Activated naive CD4-positive, alpha-beta T cell treated with anti-CD3 and anti-CD28 coated beads, Interleukin-2, amount 50 U/mL, for 72 hours (primary cell): Measurements from ENCODE around the gene IPO4. TPM values are rescaled to one million over a fixed set of nuclear protein-coding genes. Genes with fewer than 3 reads are reported as not detected.

Source experiments
- ATAC-seq, 2 donors: fragments of 150-1000 bp; cut with Tn5 transposase; 2 replicates each; pipeline ENCODE4 v1.10.0; 2021; ENCODE audit warnings: mild to moderate bottlenecking in 2 of 2, moderate library complexity in 2 of 2
- DNase-seq, 2 donors: peaks; one replicate each; pipeline ENCODE4 v3.0.0; 2021 to 2022; ENCODE audit warnings: low spot score in 2 of 2
- H3K27ac Mint-ChIP-seq, 2 donors: one replicate each; pipeline ENCODE4 v1.8.0; 2022; ENCODE audit warnings: mild to moderate bottlenecking in 2 of 2, mixed read lengths in 2 of 2
- H3K36me3 Mint-ChIP-seq, 2 donors: one replicate each; pipeline ENCODE4 v1.8.0; 2022; ENCODE audit warnings: mixed read lengths in 2 of 2
- H3K9me3 Mint-ChIP-seq, 2 donors: one replicate each; pipeline ENCODE4 v1.8.0; 2022; ENCODE audit warnings: mixed read lengths in 2 of 2
- total RNA-seq, 2 donors: library from RNA; stranded (reverse); gene quantifications; one replicate each; pipeline ENCODE4 v1.2.3, GENCODE V29; 2022

The IPO4 gene
- total RNA-seq, 2 donors from 2014 or later: 37.5 to 67.6 TPM

DNA sequence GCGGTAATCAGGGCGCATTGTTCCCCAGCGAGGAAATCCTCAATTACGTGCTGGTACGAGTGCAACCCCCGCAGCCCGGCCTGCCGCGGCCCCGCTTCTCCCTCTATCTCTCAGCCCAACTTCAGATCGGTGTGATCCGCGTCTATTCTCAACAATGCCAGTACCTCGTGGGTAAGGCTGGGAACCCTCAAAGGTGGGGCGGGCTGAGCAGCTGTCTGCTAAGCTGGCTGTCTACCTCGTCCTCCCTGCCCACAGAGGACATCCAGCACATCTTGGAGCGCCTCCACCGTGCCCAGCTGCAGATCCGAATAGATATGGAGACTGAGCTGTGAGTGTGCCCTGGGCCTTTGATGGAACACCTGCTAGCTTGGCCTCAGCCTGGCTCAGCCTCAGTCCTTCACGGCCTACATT, 15.7 kb downstream of the IPO4 start:
- peak overlapping the region; percentile 73 to 85 for H3K27ac Mint-ChIP-seq
- ATAC-seq (no peak), DNase-seq (no peak)
- H3K9me3 Mint-ChIP-seq: no peaks in the 10 kb centered on the region
- H3K36me3 Mint-ChIP-seq: peaks cover 13 to 28% of the 10 kb centered on the region in 2 donors

DNA sequence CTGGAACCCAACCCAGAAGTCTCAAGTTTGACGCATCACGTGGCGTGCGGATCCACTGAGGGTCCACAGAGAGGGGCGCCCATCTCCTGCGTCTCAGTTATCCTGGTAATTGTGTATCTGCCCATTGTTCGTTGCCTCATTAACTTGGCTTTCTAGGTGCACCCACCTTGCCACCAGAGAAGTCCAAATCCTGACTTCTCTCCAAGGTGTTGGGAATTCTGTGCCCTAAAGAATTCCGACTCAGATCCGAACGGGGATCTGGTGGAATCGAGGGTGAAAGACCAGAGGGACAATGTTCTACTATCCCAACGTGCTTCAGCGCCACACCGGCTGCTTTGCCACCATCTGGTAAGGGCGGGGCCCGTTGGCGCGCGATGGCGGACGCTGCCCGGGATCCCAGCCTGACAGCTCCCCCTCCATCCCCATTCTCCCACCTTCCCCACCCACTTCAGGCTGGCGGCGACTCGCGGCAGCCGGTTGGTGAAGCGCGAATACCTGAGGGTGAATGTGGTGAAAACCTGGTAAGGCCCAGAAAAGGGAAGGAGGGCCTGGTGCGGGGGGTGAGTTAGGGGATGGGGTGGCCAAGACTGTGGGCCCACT, 16.3 kb downstream of the IPO4 start:
- DNase-seq: no peak
- no peak for ATAC-seq
- Mint-ChIP-seq H3K36me3 (peaks cover 13 to 32% of the 10 kb centered on the region in 2 donors), H3K27ac (peak overlapping the region; percentile 50 to 74), H3K9me3 (no peaks in the 10 kb centered on the region)

DNA sequence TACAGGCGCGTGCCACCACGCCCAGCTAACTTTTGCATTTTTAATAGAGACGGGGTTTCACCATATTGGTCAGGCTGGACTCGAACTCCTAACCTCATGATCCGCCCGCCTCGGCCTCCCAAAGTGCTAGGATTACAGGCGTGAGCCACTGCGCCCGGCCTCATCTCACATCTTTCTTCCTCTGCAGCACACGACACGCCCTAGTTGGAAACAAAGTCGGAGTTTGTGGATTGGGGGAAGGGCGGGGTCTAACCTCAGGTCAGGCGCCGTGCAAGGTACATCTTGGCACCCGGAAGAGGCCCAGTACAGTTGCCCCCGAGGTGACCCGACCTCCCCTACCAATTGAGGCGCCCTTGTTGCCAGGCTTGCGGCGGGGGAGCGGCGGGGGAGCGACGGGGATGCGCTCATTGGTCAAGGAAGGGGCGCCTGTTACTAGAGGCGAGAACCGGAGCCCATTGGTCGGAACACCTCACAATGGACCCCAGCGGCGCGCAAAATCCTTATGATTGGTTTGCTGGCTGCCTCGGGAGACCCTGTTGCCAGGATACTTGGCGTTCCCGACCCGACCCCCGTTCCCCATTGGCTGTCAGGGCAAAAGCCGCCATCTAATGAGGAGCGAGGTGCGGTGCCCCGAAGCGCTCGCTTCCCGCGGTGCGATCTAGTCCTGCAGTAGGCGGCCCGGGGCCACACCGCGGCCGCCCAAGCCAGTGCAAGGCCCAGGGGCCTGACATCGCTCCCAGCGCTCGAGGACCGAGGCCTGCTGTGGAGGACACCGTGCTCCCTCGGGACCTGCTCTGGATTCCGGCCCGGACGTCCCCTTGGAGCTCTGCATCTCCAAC, 17.0 kb downstream of the IPO4 start, which contains the start of gene REC8:
REC8 (plus strand) TSS at position 659 of the 839 bp plus-strand sequence. CDS start 473 bp downstream, outside the sequence.
- DNase-seq: peak; percentile 60 to 73
- Mint-ChIP-seq H3K36me3 (peaks cover 13 to 37% of the 10 kb centered on the region in 2 donors), H3K27ac (peak within 1 kb of the TSS; percentile 74 to 95), H3K9me3 (no peaks in the 10 kb centered on the region)
- peak; percentile 74 for ATAC-seq

DNA sequence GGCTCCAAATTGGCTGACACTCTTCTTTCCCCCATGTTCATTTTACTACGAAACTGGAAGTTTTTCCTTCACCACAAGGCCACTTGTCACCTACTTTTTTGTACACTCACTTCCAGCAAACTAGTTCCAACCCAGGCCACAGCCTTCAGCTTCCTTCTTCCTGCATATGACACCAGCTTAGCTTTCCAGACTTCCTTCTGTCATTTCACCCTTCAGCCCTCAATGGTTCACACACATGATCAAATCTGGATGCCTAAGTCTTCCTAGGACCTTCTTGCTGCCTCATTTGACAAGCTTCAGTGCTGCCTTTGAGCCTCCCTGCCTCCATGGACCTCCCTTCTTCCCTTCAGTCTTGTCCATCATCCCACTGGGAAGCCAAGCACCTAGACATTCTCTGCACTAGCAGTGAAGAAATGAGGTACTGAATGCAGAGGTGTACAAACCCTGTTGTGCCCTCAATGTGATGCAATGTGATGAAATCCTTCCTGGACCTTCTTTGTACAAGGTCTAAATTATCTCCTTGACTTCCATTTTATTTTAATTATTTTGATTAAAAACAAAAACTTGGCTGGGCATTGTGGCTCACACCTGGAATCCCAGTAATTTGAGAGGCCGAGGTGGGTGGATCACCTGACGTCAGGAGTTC, 21.0 kb downstream of the IPO4 start:
- no peak for DNase-seq
- Mint-ChIP-seq H3K27ac (peak overlapping the region; percentile 72 to 95), H3K36me3 (peaks cover 16 to 67% of the 10 kb centered on the region in 2 donors), H3K9me3 (no peaks in the 10 kb centered on the region)
- ATAC-seq: no peak

DNA sequence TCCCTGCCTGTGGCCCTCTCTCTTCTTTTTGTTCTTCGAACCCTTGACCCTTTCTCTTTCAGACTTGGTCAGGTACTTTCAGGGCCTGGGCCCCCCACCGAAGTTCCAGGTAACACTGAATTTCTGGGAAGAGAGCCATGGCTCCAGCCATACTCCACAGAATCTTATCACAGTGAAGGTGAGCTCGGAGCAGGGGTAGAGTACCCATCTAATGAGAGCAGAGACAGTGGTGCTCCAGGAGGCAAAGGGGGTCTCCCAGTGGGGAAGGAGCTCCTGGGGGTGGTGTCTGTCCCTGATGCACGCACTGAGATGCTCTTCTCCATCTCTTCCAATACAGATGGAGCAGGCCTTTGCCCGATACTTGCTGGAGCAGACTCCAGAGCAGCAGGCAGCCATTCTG, 22.8 kb downstream of the IPO4 start:
- DNase-seq: no peak
- H3K36me3 Mint-ChIP-seq: peaks cover 34 to 77% of the 10 kb centered on the region in 2 donors
- peak overlapping the region; percentile 72 to 90 for H3K27ac Mint-ChIP-seq
- no peaks in the 10 kb centered on the region for H3K9me3 Mint-ChIP-seq
- ATAC-seq: no peak

DNA sequence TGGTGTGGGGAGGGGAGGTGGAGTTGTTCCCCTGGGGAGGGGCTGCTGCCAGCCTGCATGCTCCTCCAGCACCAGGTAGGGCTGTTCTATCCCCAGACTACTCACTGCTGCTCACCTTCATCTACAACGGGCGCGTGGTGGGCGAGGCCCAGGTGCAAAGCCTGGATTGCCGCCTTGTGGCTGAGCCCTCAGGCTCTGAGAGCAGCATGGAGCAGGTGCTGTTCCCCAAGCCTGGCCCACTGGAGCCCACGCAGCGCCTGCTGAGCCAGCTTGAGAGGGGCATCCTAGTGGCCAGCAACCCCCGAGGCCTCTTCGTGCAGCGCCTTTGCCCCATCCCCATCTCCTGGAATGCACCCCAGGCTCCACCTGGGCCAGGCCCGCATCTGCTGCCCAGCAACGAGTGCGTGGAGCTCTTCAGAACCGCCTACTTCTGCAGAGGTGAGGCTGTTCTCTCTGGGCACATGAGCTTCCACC, 24.1 kb downstream of the IPO4 start:
- peak overlapping the region; percentile 100 for H3K27ac Mint-ChIP-seq
- peaks cover 38 to 81% of the 10 kb centered on the region in 2 donors for H3K36me3 Mint-ChIP-seq
- DNase-seq (no peak), ATAC-seq (no peak)
- H3K9me3 Mint-ChIP-seq: no peaks in the 10 kb centered on the region

DNA sequence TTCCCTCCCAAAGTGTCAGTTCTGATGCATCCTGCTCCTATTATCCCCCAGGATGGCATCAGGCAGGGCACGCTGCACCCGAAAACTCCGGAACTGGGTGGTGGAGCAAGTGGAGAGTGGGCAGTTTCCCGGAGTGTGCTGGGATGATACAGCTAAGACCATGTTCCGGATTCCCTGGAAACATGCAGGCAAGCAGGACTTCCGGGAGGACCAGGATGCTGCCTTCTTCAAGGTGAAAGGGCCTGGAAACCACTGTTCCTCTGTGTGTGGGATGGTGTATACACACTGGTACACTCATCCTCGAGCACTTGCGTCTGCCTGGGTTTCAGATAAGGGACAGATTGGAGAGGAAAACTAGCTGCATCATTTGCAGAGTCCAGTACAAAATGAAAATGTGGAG, 26.5 kb downstream of the IPO4 start:
- Mint-ChIP-seq H3K27ac (peak overlapping the region; percentile 100), H3K36me3 (peaks cover 33 to 71% of the 10 kb centered on the region in 2 donors), H3K9me3 (no peaks in the 10 kb centered on the region)
- peak in 1 of 2 donors; percentile 23 for ATAC-seq
- DNase-seq: no peak

DNA sequence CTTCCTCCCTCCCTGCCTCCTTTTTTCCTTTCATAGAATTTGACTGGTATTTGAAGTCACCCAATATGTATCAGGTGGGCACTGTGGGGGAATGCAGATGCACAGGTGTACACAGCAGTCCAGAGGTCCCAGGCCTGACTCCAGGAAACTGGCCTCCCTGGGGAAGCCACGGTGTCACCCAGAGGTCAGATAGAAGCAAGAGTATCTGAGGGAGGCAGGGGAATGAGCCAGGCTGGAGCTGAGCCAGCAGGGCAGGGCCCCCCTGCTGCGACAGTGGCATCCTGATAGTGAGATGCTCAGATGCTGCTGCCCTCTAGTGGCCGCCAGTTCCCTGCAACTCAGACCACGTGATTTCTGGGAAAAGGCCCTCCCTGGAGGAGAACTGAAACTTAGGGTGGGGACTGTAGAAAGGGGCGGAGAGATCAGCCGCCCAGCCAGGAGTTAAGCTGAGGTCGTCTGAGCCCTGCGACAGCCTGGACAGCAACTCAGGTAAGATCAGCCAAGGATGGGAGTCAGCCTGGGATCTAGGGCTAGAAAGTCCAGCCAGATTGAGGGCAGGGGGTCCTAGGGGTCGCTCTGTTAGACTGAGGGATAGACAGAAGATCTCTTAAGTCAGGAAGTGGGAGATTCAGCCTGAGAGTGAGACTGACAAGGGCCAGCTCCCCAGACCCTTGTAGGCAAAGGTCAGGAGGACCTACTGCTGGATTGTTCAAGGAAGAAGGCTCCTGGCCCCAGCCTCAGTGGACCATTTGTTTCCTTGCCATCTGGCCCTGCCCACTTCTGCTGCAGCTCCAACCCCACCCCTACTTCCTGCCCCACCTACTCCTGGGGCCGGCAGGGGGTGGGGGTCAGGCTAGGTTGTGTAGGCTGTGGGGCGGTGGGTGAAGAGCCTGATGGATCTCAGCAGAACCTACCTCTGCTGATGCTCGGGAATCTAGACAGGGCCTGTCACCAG, 27.5 kb downstream of the IPO4 start, which contains the start of gene IRF9:
IRF9 (plus strand) TSS at position 416 of the 955 bp plus-strand sequence. CDS start 880 bp downstream, outside the sequence.
- Mint-ChIP-seq H3K36me3 (peaks cover 33 to 69% of the 10 kb centered on the region in 2 donors), H3K9me3 (no peaks in the 10 kb centered on the region), H3K27ac (peak within 1 kb of the TSS; percentile 100)
- peak; percentile 98 to 100 for DNase-seq
- ATAC-seq: peak; percentile 86 to 89

DNA sequence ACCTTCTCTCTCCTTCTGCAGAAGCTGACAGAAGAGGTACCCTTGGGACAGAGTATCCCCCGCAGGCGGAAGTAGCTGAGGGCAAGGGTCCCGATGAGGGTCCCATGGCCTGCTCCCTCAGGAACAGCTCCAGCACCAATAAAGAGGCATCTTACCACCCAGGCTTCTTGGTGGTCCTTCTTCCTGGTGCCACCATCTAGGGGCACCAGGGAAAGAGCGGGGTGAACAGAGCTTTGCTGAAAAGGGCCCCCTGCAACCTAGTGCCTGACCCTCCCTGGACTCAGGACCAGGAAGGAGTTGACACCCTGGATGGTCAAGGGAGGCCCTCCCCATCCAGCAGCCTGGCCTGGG, 28.1 kb downstream of the IPO4 start:
- ATAC-seq: no peak

DNA sequence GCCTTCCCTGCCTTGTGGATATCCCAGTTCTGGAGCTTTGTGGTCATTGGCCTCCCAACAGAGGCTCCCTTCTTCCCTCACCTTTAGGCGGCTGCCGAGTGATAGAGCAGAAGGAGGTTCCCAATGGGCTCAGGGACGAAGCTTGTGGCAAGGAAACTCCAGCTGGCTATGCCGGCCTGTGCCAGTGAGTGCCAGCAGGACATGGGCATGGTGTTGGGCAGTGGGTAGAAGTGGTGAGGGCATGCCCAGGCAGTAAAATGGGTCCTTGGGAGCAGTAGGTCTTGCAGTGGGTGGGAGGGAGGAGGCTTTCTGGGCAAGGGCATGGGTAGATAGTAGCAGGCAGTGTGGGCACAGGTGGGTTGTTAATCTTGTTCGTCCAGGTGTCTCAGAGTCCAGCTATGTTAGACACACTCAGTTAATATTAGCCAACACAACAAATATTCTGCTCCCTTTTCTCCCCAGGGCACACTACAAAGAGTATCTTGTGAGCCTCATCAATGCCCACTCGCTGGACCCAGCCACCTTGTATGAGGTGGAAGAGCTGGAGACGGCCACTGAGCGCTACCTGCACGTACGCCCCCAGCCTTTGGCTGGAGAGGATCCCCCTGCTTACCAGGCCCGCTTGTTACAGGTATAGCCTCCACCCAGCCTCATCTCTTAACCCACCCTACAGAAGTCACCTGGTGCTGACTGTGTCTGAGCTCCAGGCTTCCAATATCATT, 28.7 kb downstream of the IPO4 start:
- ATAC-seq (no peak), DNase-seq (no peak)
- no peaks in the 10 kb centered on the region for H3K9me3 Mint-ChIP-seq
- H3K36me3 Mint-ChIP-seq: peaks cover 33 to 67% of the 10 kb centered on the region in 2 donors
- H3K27ac Mint-ChIP-seq: peak overlapping the region; percentile 100

More for the DNA sequence above, 28.1 kb downstream of the IPO4 start:
- DNase-seq: no peak
- H3K27ac Mint-ChIP-seq: peak overlapping the region; percentile 100
- no peaks in the 10 kb centered on the region for H3K9me3 Mint-ChIP-seq
- peaks cover 33 to 70% of the 10 kb centered on the region in 2 donors for H3K36me3 Mint-ChIP-seq

DNA sequence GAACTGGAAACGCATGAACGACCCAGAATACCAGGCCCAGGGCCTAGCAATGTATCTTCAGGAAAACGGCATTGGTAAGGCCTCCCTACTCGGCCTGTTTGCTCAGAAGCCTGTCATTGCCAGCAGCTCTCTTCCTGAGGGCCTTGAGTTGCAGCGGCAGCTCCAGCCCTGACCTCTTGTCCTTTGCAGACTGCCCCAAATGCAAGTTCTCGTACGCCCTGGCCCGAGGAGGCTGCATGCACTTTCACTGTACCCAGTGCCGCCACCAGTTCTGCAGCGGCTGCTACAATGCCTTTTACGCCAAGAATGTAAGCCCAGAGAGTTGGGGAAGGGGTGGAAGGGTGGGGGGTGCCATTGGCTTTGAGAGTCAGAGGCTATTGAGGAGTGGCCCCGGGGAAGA, 31.3 kb downstream of the IPO4 start:
- Mint-ChIP-seq H3K36me3 (peaks cover 21 to 45% of the 10 kb centered on the region in 2 donors), H3K9me3 (no peaks in the 10 kb centered on the region), H3K27ac (peak overlapping the region; percentile 19 to 83)
- ATAC-seq (no peak), DNase-seq (no peak)

DNA sequence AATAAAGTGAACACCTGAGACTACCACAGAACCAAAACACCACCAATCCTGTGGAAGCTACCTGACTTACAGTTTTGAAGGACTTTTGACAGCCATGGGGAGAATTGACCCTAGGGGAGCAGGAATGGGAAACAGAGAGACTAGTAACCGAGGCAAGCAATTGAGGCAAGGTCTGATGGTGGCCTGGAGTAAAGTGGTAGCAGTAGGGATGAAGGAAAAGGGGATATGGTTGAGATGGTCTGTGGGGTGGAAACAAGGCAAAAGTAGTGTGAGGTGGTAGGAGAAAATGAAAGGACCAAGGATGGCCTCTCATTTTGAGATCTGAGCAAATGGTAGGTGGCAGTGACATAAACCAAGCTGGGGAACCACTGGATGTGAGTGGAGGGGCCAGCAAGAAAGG, 31.8 kb downstream of the IPO4 start:
- DNase-seq: no peak
- Mint-ChIP-seq H3K9me3 (no peaks in the 10 kb centered on the region), H3K36me3 (peaks cover 16 to 40% of the 10 kb centered on the region in 2 donors), H3K27ac (peak overlapping the region; percentile 19 to 78)
- no peak for ATAC-seq

DNA sequence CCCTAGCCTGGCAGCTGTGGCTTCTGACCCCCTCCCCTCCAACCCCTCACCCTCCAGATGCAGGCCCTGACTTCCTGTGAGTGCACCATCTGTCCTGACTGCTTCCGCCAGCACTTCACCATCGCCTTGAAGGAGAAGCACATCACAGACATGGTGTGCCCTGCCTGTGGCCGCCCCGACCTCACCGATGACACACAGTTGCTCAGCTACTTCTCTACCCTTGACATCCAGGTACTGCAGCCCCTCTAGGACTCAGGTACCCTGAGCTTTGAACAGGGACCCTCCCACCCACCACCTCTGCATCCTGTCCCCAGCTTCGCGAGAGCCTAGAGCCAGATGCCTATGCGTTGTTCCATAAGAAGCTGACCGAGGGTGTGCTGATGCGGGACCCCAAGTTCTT, 33.5 kb downstream of the IPO4 start:
- Mint-ChIP-seq H3K9me3 (no peaks in the 10 kb centered on the region), H3K36me3 (peaks cover 0 to 31% of the 10 kb centered on the region in 2 donors), H3K27ac (peak overlapping the region in 1 of 2 donors; percentile 72)
- DNase-seq (no peak), ATAC-seq (no peak)

DNA sequence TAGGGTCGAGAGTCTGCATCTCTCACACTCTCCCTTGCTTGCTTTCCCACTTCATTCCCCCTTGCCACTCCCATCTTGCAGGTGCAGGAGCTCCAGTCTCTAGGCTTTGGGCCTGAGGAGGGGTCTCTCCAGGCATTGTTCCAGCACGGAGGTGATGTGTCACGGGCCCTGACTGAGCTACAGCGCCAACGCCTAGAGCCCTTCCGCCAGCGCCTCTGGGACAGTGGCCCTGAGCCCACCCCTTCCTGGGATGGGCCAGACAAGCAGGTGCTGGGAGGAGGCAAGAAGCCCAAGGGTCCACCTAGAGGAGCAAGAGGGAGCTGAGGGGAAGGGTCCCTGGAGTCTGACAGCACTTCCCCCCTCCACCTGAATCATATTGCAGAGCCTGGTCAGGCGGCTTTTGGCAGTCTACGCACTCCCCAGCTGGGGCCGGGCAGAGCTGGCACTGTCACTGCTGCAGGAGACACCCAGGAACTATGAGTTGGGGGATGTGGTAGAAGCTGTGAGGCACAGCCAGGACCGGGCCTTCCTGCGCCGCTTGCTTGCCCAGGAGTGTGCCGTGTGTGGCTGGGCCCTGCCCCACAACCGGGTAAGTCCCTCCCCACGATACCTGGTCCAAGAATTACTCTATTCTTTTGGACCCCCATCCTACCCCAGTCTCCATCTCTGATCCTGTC, 37.1 kb downstream of the IPO4 start:
- no peak for DNase-seq
- ATAC-seq: no peak
- Mint-ChIP-seq H3K9me3 (no peaks in the 10 kb centered on the region), H3K36me3 (peaks cover 18 to 37% of the 10 kb centered on the region in 2 donors), H3K27ac (peak overlapping the region in 1 of 2 donors; percentile 82)

DNA sequence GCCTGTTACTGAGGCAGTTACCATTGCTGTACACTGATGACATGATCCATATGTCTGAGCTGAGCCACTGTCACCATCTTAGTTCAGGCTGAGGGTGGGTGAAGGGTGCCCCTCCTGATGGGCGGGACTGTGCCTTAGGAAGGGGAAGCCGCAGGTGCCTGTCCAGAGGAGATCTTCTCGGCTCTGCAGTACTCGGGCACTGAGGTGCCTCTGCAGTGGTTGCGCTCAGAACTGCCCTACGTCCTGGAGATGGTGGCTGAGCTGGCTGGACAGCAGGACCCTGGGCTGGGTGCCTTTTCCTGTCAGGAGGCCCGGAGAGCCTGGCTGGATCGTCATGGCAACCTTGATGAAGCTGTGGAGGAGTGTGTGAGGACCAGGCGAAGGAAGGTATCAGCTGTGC, 37.6 kb downstream of the IPO4 start:
- Mint-ChIP-seq H3K27ac (peak overlapping the region in 1 of 2 donors; percentile 82), H3K36me3 (peaks cover 23 to 42% of the 10 kb centered on the region in 2 donors), H3K9me3 (no peaks in the 10 kb centered on the region)
- DNase-seq: no peak
- no peak for ATAC-seq
